NCI-H510A treated with DMSO at 0.1 percent for 48 hours (cell line): Measurements from ENCODE around the gene GPR156.
"Not testable (repeated sequence)": the region's sequence is repeated elsewhere in the genome, so short reads cannot be mapped to it uniquely, and the experiment has no call there.

Experiments used
- DNase-seq: peaks from one replicate; lab custom pipeline; 2025; lab: John Stamatoyannopoulos, UW

The GPR156 gene

DNA sequence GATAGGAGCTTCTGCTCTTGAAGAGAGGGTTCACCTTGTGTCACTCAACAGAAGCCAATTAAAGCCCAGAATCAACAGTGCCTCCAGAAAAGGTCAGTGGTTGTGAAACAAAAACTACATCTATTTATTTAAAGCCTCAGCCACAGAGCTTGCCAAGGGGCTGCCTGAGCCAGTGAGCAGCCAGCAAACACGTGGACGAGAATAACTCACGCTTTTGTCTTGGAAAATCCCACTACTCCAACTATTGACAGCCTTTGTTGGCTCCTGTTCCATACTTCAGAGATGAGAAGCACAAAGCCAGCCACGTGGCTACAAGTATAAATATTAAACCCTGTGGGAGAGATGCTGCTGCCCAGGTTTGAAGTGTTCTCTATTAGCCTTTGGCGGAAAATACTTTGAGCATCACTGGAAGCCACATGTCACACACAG lies 10.3 kb downstream of the GPR156 start:
- peak; percentile 33 for DNase-seq

DNA sequence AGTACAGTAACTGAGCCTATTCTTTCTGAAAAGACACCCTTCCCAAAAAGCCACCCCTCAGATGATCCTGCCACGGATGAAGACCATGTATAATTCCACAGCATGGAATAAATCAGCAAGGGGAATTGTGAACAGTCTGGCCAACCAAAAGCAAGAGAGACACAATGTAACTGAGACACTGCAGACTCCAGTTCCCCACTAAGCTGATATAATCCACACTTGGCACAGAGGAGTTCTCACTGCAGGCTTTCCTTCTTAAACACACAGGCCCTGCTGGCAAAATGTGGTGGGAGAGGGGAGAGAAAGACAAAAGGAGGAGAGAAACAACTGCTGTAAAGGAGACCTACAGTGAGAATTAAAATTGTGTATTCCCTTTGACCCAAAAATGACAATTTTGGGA lies 12.7 kb downstream of the GPR156 start:
- DNase-seq = no peak

DNA sequence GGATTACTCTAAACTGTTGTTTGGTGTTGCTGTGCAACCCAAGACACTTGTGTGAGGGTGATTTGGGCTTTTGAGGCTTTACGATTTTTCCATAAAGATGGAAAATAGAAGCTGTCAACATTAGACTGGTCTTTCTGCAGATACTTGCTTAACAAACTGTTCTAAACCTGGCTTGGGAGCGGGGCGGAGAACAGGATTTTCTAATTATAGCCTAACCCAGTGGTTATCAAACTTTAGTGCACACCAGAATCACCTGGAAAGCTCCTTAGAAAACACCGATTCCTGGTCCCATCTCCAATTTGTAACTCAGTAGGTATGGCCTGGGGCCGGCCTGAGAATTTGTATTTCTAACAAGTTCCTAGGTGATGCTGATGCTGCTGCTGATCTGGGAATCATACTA lies 19.0 kb downstream of the GPR156 start:
- no peak for DNase-seq

GRCh38 chr3:120264963-120265362 lies 20.1 kb downstream of the GPR156 start:
- DNase-seq = no peak

- no peak for DNase-seq
Observed at GRCh38 chr3:120263792-120264191, 21.2 kb downstream of the GPR156 start.

GRCh38 chr3:120258009-120258408 lies 27.0 kb downstream of the GPR156 start:
- DNase-seq = no peak

- DNase-seq = no peak
Observed at GRCh38 chr3:120245386-120245785, 39.6 kb downstream of the GPR156 start.

- no peak for DNase-seq
Observed at GRCh38 chr3:120244834-120245225, 40.2 kb downstream of the GPR156 start.

DNA sequence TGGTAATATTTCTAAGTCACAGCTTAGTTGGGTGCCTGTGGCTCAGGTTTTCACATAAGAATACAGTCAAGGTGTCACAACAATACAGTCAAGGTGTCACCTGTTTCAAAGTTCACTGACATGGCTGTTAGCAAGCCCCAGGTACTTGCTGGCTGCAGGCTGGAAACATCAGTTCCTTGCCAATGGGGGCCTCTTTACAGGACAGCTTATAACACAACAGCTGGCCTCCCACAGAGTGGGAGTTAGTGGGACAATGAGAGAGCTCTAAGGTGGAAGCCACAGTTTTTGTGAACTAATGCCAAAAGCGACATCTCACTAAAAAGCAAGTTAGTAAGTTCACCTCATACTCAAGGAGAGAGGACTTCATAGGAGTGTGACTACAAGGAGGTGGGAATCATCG lies 45.4 kb downstream of the GPR156 start:
- no peak for DNase-seq

- DNase-seq = no peak
Observed at GRCh38 chr3:120227710-120228347, 57.2 kb downstream of the GPR156 start.

GRCh38 chr3:120224237-120224636 lies 60.8 kb downstream of the GPR156 start:
- DNase-seq = no peak

- DNase-seq = no peak
Observed at GRCh38 chr3:120218981-120219380, 66.0 kb downstream of the GPR156 start.

DNA sequence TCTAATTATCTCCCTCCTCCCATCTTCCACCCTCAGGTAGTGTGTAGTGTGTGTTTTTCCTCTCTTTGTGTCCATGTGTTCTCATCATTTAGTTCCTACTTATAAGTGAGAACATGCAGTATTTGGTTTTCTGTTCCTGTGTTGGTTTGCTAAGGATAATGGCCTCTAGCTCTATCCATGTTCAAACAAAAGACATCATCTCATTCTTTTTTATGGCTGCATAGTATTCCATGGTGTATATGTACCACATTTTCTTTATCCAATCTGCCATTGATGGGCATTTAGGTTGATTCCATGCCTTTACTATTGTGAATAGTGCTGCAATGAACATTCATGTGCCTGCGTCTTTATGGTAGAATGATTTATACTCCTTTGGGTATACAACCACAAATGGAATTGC lies 68.4 kb downstream of the GPR156 start:
- DNase-seq = not testable (repeated sequence)

DNA sequence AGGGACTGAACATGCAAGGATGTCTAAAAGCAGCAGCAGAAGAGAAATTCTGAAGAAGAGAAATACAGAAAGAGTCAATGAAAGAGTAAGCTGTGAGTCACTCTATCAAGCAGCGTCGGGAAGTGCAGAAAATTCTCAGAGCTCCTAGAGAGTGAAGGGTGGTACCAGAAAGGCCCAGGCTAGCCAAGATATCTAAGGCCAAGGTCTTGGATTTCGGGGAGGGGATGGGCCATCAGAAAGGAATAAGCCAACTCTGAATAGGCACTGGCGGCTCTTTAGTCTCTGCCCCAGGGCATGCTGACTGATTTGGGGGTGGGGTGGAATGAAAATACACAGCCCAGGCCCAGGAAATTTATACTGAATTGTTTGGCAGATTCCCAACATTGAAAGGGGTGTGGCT lies 70.8 kb downstream of the GPR156 start:
- DNase-seq = no peak

DNA sequence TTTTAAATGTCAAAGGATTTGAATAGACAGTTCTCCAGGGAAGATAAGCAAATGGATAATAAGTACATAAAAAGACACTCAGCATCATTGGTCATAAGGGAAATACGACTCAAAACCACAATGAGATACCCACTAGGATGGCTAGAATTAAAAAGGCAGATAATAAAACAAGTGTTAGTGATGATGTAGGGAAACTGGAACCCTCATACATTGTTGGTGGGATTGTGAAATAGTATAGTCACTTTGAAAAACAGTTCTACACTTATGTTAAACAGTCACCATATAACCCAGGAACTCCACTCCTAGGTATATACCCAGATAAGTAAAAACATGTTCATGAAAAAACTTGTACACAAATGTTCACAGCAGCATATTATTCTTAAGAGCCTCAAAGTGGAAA lies 72.5 kb downstream of the GPR156 start:
- DNase-seq = no peak

- DNase-seq = no peak
Observed at GRCh38 chr3:120209425-120209824, 75.6 kb downstream of the GPR156 start.

DNA sequence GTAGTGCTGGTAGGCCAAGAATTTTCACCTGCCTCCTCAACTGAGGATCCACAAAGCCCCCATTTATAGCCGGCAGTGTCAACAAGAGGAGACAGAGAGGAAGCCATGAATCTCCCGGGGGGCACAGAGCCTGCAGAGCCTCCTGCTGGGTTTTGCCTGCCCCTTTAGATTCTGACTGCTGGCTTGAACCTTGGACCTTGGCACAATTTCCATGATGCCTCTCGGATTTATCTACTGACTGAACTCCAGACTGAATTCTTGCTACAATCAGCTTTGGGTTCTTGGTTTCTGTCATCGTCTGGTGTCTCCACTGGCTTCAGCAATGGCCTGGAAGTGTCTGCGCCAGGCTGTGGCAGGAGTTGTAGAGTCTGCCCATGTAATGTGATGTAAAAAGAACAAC lies 80.7 kb downstream of the GPR156 start:
- no peak for DNase-seq

- DNase-seq = no peak
Observed at GRCh38 chr3:120203621-120204020, 81.4 kb downstream of the GPR156 start.

- no peak for DNase-seq
Observed at GRCh38 chr3:120203016-120203415, 82.0 kb downstream of the GPR156 start.

- no peak for DNase-seq
Observed at GRCh38 chr3:120202363-120202762, 82.7 kb downstream of the GPR156 start.

DNA sequence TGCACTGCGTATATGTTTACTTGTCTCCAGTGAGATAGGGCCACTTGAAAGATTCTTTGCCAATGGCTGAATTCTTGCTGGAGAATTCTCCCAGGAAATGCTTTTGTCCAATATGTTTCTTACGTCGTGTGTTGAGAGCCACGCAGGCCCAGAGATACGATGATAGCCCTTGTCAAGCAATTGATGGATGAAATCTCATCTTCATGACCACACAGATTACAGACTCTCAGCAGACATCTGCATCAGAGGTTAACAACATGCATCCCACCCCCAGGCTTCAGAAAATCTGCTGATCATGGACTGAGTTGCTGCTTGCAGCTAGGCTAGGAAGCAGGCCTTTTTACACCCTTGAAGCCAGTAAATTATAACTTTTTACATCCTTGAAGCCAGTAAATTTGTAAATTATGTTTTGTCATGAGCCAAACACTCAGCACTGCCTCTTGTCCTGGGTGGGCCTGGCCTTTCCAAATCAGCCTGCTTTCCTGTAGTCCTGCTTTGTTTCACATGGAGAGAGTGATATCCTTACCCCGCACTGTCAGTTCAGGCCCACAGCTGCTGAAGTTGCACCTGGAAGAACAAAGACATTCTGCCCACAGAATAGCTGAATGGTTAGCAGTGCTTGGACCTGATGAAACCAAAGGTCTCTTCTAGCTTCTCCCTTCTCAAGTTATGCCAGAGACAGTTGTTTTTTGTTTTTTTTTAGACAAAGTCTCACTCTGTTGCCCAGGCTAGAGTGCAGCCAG lies 84.4 kb downstream of the GPR156 start:
- no peak for DNase-seq

DNA sequence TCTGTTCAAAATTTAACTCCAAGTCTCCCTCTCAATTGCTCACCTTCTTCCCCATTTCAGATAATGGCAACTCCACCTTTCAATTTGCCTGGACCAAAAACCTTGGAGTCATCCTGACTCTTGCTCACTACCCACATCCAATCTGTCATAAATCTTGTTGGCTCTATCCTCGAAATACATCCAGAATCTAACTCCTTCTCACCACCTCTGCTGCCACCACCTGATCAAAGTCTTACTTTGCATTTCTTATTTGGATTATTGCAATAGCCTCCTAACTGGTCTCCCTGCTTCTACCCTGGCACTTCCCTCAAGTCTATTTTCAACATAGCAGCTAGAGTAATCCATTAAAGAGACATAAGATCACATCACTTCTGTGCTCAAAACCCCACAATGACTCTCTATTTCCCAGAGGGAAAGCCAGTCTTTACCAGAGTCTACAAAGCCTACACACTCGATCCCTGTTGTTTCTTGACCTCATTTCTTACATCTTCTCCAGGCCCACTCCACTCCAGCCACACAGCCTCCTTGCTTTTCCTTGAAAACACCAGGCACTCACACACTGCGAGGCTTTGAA lies 86.6 kb downstream of the GPR156 start:
- peak; percentile 8 for DNase-seq

DNA sequence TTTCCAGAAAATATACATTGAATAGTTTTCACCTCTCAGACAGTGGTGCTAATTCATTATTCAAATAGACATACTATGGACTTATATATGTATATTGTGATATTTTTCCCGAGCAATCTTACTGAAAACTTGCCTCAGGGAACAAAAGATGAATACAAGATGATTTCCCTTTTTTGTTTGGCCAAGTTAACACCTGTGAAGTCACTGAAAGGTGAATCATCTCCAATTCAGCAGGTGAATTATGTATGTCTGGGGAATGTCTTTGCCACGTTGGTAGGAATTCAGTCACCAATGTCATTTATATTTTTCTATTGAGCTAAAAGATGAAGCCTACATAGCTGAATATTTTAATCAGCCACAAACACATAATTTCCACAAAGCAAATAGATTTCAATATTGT lies 88.2 kb downstream of the GPR156 start:
- DNase-seq = no peak

DNA sequence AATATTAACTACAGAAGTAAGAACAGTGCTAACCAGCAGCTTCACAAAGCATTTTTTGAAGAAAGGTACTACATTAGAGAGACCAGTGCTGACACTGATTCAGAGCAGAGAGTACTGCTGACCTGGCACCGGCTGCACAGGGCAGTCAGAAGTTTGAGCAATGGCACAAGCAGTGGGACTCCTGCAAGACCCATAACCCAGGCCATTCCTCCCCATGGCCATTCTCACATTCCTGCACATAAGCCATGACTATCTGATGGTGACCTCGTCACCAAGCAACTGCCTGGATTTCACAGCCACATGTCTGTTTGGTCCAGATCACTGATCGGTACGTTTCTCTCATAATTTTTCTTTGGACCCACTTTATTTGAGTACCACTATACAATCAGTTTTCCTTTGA lies 88.7 kb downstream of the GPR156 start:
- no peak for DNase-seq
